IMR-90 (cell line): ENCODE results near the gene NTSR1. TPM values are rescaled to one million over a fixed set of nuclear protein-coding genes. Genes with fewer than 3 reads are reported as not detected.

Source experiments
- ATAC-seq: fragments of 200-7000 bp; cut with Tn5 transposase; 2 replicates; pipeline ENCODE4 v1.9.1; 2020; ENCODE audit warnings: low read depth, mild to moderate bottlenecking, moderate library complexity
- BruUV-seq: library from RNA; stranded (reverse); fragments of 400-500 nt; replicated peaks from 2 replicates; lab custom pipeline; 2021; lab: Mats Ljungman, UMichigan
- CTCF ChIA-PET: fragments of 300-600 bp; formaldehyde crosslinking; extraction: SDS; loops from one replicate; lab custom pipeline; 2021; ENCODE audit warnings: antibody characterized with exemption; lab: Yijun Ruan, JAX
- POLR2A ChIA-PET: fragments of 300-600 bp; sonication (Branson Sonifier 250); formaldehyde crosslinking; loops from one replicate; lab custom pipeline; 2022; ENCODE audit warnings: antibody characterized with exemption; ENCODE audit not compliant: unreplicated experiment; lab: Charles Lee
- DNase-seq: peaks from one replicate; pipeline ENCODE4 v3.0.0; 2013
- H2AFZ ChIP-seq: replicated peaks from 2 replicates; pipeline ENCODE3; 2013; ENCODE audit warnings: low read length, mild to moderate bottlenecking; ENCODE audit not compliant: poor library complexity
- H2AK5ac ChIP-seq: 2 replicates; pipeline ENCODE4 v1.6.1; 2013; ENCODE audit warnings: low read depth, low read length, inconsistent platforms
- H2AK9ac ChIP-seq: replicated peaks from 2 replicates; pipeline ENCODE3; 2013; ENCODE audit warnings: mild to moderate bottlenecking, low read depth, low read length, moderate library complexity; ENCODE audit not compliant: poor library complexity
- H2BK120ac ChIP-seq: 2 replicates; pipeline ENCODE4 v1.6.1; 2013; ENCODE audit warnings: low read depth, low read length, inconsistent platforms
- H2BK15ac ChIP-seq: 3 replicates; pipeline ENCODE4 v1.6.1; 2013; ENCODE audit warnings: low read depth, low read length, inconsistent platforms
- H2BK20ac ChIP-seq: 2 replicates; pipeline ENCODE4 v1.6.1; 2013; ENCODE audit warnings: low read depth, mild to moderate bottlenecking, inconsistent platforms, low read length, moderate library complexity
- H2BK5ac ChIP-seq: 2 replicates; pipeline ENCODE4 v1.6.1; 2013; ENCODE audit warnings: mild to moderate bottlenecking, low read depth, low read length, inconsistent platforms; ENCODE audit not compliant: poor library complexity, severe bottlenecking
- H3K14ac ChIP-seq: replicated peaks from 2 replicates; pipeline ENCODE4 v1.6.1; 2013; ENCODE audit warnings: low read depth, low read length, inconsistent platforms
- H3K18ac ChIP-seq: 2 replicates; pipeline ENCODE4 v1.6.1; 2013; ENCODE audit warnings: low read depth, low read length, control low read depth
- H3K23ac ChIP-seq: 2 replicates; pipeline ENCODE4 v1.6.1; 2013; ENCODE audit warnings: low read depth, low read length, inconsistent platforms
- H3K27ac ChIP-seq: 2 replicates; pipeline ENCODE4 v1.5.1; 2013; ENCODE audit warnings: mild to moderate bottlenecking, control low read depth, low read length; ENCODE audit not compliant: insufficient read depth
- H3K27me3 ChIP-seq: 2 replicates; pipeline ENCODE4 v1.6.1; 2013; ENCODE audit warnings: low read length; ENCODE audit not compliant: control insufficient read depth, insufficient read depth
- H3K36me3 ChIP-seq: 2 replicates; pipeline ENCODE4 v1.6.1; 2013; ENCODE audit warnings: low read length, mixed read lengths; ENCODE audit not compliant: control insufficient read depth, insufficient read depth
- H3K4ac ChIP-seq: 2 replicates; pipeline ENCODE4 v1.6.1; 2013; ENCODE audit warnings: low read depth, low read length, inconsistent platforms
- H3K4me1 ChIP-seq: 2 replicates; pipeline ENCODE4 v1.6.1; 2013; ENCODE audit warnings: low read length, mixed read lengths; ENCODE audit not compliant: control insufficient read depth, insufficient read depth
- H3K4me2 ChIP-seq: 2 replicates; pipeline ENCODE4 v1.6.1; 2013; ENCODE audit warnings: low read depth, mild to moderate bottlenecking, control low read depth, low read length, moderate library complexity
- H3K4me3 ChIP-seq: 2 replicates; pipeline ENCODE4 v1.5.1; 2013; ENCODE audit warnings: low read depth, mild to moderate bottlenecking, control low read depth, low read length, moderate library complexity; ENCODE audit not compliant: insufficient read depth
- H3K56ac ChIP-seq: 2 replicates; pipeline ENCODE4 v1.6.1; 2013; ENCODE audit warnings: low read length, inconsistent platforms; ENCODE audit not compliant: insufficient read depth; ENCODE audit errors: extremely low read depth
- H3K79me1 ChIP-seq, 2 experiments: 2 replicates each; pipeline ENCODE4 v1.6.1; 2013; ENCODE audit warnings: low read length in 2 of 2, inconsistent platforms in 1 of 2, low read depth in 1 of 2
- H3K9ac ChIP-seq: 2 replicates; pipeline ENCODE4 v1.6.1; 2013; ENCODE audit warnings: low read depth, low read length, control low read depth
- H3K9me1 ChIP-seq: 2 replicates; pipeline ENCODE4 v1.6.1; 2013; ENCODE audit warnings: low read length, inconsistent platforms; ENCODE audit not compliant: insufficient read depth
- H3K9me3 ChIP-seq: 2 replicates; pipeline ENCODE4 v1.6.1; 2013; ENCODE audit warnings: low read length; ENCODE audit not compliant: control insufficient read depth, insufficient read depth
- H4K20me1 ChIP-seq: 2 replicates; pipeline ENCODE4 v1.6.1; 2013; ENCODE audit warnings: low read length, inconsistent platforms; ENCODE audit not compliant: insufficient read depth
- H4K5ac ChIP-seq: 2 replicates; pipeline ENCODE4 v1.6.1; 2013; ENCODE audit warnings: mild to moderate bottlenecking, low read depth, low read length, control low read depth
- H4K8ac ChIP-seq, 2 experiments: 2 replicates each; pipeline ENCODE4 v1.6.1; 2013; ENCODE audit warnings: low read depth in 2 of 2, low read length in 2 of 2, control low read depth in 1 of 2, inconsistent platforms in 1 of 2
- H4K91ac ChIP-seq: 2 replicates; pipeline ENCODE4 v1.6.1; 2013; ENCODE audit warnings: low read depth, low read length, inconsistent platforms; ENCODE audit not compliant: insufficient read depth
- MAFK ChIP-seq: IDR thresholded peaks from 2 replicates; pipeline ENCODE4 v1.6.1; 2012; ENCODE audit warnings: low read depth, low read length, improper control_type of control experiment
- RCOR1 ChIP-seq: IDR thresholded peaks from 2 replicates; pipeline ENCODE4 v1.6.1; 2012; ENCODE audit warnings: mild to moderate bottlenecking, low read length, improper control_type of control experiment; ENCODE audit not compliant: insufficient replicate concordance
- WGBS, 2 experiments: methylation state at CpG; one replicate each; pipeline versions ENCODE4 v1.1.5 to v1.1.7; 2013; ENCODE audit warnings: missing lambda C conversion rate in 2 of 2; ENCODE audit not compliant: insufficient read length in 1 of 2; ENCODE audit errors: extremely low coverage in 2 of 2; 5-methylcytosine and 5-hydroxymethylcytosine counted together
- dilution Hi-C: fragments of 300-500 bp; cut with HindIII; formaldehyde crosslinking; loops from one replicate; pipeline ENCODE4 v1.14.3; 2018; ENCODE audit warnings: low sequenced_read_pairs; ENCODE audit not compliant: unreplicated experiment
- in situ Hi-C: fragments of 300-500 bp; cut with MboI; formaldehyde crosslinking; loops from 3 replicates; pipeline ENCODE4 v1.14.3; 2019; ENCODE audit warnings: low sequenced_read_pairs, inconsistent platforms, mixed read lengths
- intact Hi-C: fragments of 100-400 bp; cut with micrococcal nuclease; formaldehyde crosslinking; loops from 2 replicates; pipeline ENCODE4 v1.10.0; 2022
- polyA plus RNA-seq, 3 experiments: library from polyadenylated mRNA; depleted of rRNA; stranded (reverse); fragments of >200 nt; gene quantifications; 2 replicates each; pipeline ENCODE4 v1.2.3, GENCODE V29; 2012; ENCODE audit warnings: low replicate concordance in 1 of 3
- total RNA-seq: library from RNA; depleted of rRNA; stranded (reverse); fragments of >200 nt; gene quantifications from 2 replicates; pipeline ENCODE4 v1.2.3, GENCODE V29; 2012

NTSR1 gene
- total and polyA plus RNA-seq, 2 of the 4 experiments (the other 2 are of a cell fraction): 0.54 to 1.8 TPM

- TF ChIP-seq MAFK: no peak
Observed at GRCh38 chr20:62719250-62719935, 10.8 kb downstream of the NTSR1 start (continued).

- in situ Hi-C loops (no loop called here), intact Hi-C loops (no loop called here), dilution Hi-C loops (no loop called here)
- 0 out of 2 replicates have a peak, but pooled peaks cover 2% of the 10 kb centered on the region for H4K20me1 ChIP-seq
- peaks cover 8% of the 10 kb centered on the region; the same call in 1 of the 2 replicates for H3K4me1 ChIP-seq
- peaks cover 10% of the 10 kb centered on the region; the same call in 1 of the 2 replicates for H3K27me3 ChIP-seq
- ATAC-seq (no peak), DNase-seq (no peak)
- H3K14ac ChIP-seq: no peak overlapping the region
- BruUV-seq: no TSS peak
- no peak overlapping the region for H3K4me2 ChIP-seq
- H4K91ac ChIP-seq: no peak overlapping the region
- H2AFZ ChIP-seq: no peak overlapping the region
- ChIA-PET CTCF (no interaction called here), POLR2A (no interaction called here)
- no peak overlapping the region for H2BK120ac ChIP-seq
- H3K79me1 ChIP-seq: peaks cover 0 to 9% of the 10 kb centered on the region in 2 experiments; a peak in 1 of 4 replicates
- H3K9ac ChIP-seq: no peak overlapping the region
- H3K56ac ChIP-seq: no peak overlapping the region
- no peak overlapping the region for H3K4me3 ChIP-seq
- H3K36me3 ChIP-seq: no peaks in the 10 kb centered on the region
- no peak overlapping the region for H2BK15ac ChIP-seq
- no peak overlapping the region for H3K23ac ChIP-seq
- no peak overlapping the region for H3K27ac ChIP-seq
- no peak overlapping the region for H4K5ac ChIP-seq
- no peak overlapping the region for H2AK5ac ChIP-seq
- TF ChIP-seq RCOR1: no peak
- no peak for TF ChIP-seq MAFK
- H4K8ac ChIP-seq: no peak overlapping the region
- no peak overlapping the region for H2AK9ac ChIP-seq
- H3K9me3 ChIP-seq: peaks cover 4% of the 10 kb centered on the region; the same call in 1 of the 2 replicates
- no peak overlapping the region for H3K18ac ChIP-seq
- no peaks in the 10 kb centered on the region for H3K9me1 ChIP-seq
- H2BK20ac ChIP-seq: no peak overlapping the region
- no peak overlapping the region for H3K4ac ChIP-seq
- H2BK5ac ChIP-seq: no peak overlapping the region
- no CpG with 5 or more reads among the region's 7 CpGs for WGBS, 2 experiments
Observed at GRCh38 chr20:62721511-62722370, 13.1 kb downstream of the NTSR1 start.
